Mucosa of rectum (tissue), 2 donors: ENCODE data around the gene IP6K3.

Experiments
- H3K27ac ChIP-seq, 2 donors: one replicate each; pipeline ENCODE4 v1.7.0; 2013; ENCODE audit warnings: inconsistent platforms in 2 of 2, low read depth in 2 of 2, low read length in 2 of 2
- H3K27me3 ChIP-seq, 2 donors: one replicate each; pipeline ENCODE4 v1.7.0; 2013; ENCODE audit warnings: low read length in 2 of 2; ENCODE audit not compliant: control insufficient read depth in 2 of 2, insufficient read depth in 2 of 2
- H3K36me3 ChIP-seq, 2 donors: one replicate each; pipeline ENCODE4 v1.7.0; 2013; ENCODE audit warnings: low read length in 2 of 2; ENCODE audit not compliant: control insufficient read depth in 2 of 2, insufficient read depth in 2 of 2
- H3K4me1 ChIP-seq, 2 donors: one replicate each; pipeline ENCODE4 v1.7.0; 2013; ENCODE audit warnings: low read length in 2 of 2, mild to moderate bottlenecking in 1 of 2; ENCODE audit not compliant: control insufficient read depth in 2 of 2, insufficient read depth in 2 of 2
- H3K4me3 ChIP-seq, 2 donors: one replicate each; pipeline ENCODE4 v1.7.0; 2013; ENCODE audit warnings: low read length in 2 of 2
- H3K9ac ChIP-seq, 2 donors: one replicate each; pipeline ENCODE4 v1.7.0; 2013; ENCODE audit warnings: low read length in 2 of 2, low read depth in 1 of 2, mild to moderate bottlenecking in 1 of 2
- H3K9me3 ChIP-seq, 2 donors: one replicate each; pipeline ENCODE4 v1.7.0; 2013; ENCODE audit warnings: low read length in 2 of 2; ENCODE audit not compliant: control insufficient read depth in 2 of 2
- donor health status: healthy.
- donor health status: Normal muscosa, but diverticular disease.

Gene IP6K3

GRCh38 chr6:33761581-33761921, 14.8 kb upstream of the IP6K3 start:
- Histone ChIP-seq H3K9ac (no peak overlapping the region), H3K4me3 (no peak overlapping the region)

DNA sequence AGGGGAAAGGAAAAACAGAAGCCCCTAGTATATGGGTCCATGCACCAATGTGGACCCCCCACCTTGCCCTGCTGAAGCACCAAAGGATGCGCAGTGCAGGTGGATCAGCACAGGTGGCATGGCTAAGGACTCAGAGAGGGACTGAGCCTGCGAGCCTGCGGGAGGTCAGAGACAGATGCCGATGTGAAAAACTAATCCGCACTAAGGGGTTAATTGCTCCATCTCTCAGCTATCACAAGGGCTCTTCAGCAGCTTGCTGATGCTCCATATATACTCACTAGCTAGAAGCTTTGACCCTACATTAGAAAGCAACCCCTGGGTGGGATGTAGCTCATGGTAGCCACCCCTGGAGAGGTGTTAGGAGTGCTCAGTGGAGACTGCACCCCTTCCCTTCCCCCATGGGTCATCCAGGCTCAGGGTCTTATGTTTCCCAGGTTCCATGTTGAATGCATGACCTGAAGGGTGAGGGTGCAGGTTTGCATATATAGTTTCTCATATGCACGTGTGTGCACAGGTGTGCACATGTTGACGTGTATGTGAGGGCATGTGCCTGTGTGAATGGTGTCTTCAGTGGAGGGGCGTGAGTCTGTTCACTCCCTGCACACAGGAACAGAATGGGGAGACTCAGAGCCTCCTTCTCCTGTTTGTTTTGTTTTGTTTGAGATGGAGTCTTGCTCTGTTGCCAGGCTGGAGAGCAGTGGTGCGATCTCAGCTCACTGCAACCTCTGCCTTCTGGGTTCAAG, 13.4 kb upstream of the IP6K3 start:
- H3K4me1 ChIP-seq: peaks cover 11 to 15% of the 10 kb centered on the region in 2 donors

More at GRCh38 chr6:33761581-33761921, 14.8 kb upstream of the IP6K3 start:
- Histone ChIP-seq H3K9me3 (no peaks in the 10 kb centered on the region), H3K27ac (peak overlapping the region in 1 of 2 donors; percentile 32), H3K36me3 (no peaks in the 10 kb centered on the region), H3K27me3 (no peaks in the 10 kb centered on the region), H3K4me1 (peaks cover 10 to 15% of the 10 kb centered on the region in 2 donors)

GRCh38 chr6:33758815-33759216, 12.1 kb upstream of the IP6K3 start:
- H3K9ac ChIP-seq: no peak overlapping the region
- H3K27me3 ChIP-seq: no peaks in the 10 kb centered on the region
- H3K9me3 ChIP-seq: no peaks in the 10 kb centered on the region
- H3K4me1 ChIP-seq: peaks cover 11 to 15% of the 10 kb centered on the region in 2 donors
- no peaks in the 10 kb centered on the region for H3K36me3 ChIP-seq
- H3K4me3 ChIP-seq: no peak overlapping the region
- peak overlapping the region in 1 of 2 donors; percentile 61 for H3K27ac ChIP-seq

More for the DNA sequence above, 13.4 kb upstream of the IP6K3 start:
- Histone ChIP-seq H3K27me3 (no peaks in the 10 kb centered on the region), H3K9ac (no peak overlapping the region), H3K9me3 (no peaks in the 10 kb centered on the region), H3K4me3 (no peak overlapping the region), H3K27ac (peak overlapping the region in 1 of 2 donors; percentile 61), H3K36me3 (no peaks in the 10 kb centered on the region)

DNA sequence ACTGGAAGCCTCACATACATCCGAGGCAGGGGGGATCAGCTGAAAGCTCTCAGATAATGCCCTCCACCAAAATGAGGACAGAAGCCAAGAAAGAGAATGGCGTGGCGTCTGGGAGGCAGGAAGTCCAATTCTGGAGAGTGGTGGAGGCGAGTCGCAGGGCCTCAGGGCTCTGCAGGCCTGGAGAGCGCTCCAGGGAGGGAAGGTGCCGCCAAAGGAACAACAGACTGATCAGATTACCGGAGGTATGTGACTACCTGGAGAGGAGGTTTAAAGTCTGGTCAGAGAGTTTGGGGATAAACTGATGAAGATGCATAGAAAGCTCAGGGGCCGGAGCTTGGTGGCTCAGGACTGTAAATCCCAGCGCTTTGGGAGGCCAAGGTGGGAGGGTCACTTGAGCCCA, 11.2 kb upstream of the IP6K3 start:
- Histone ChIP-seq H3K9ac (no peak overlapping the region), H3K9me3 (no peaks in the 10 kb centered on the region), H3K27ac (no peak overlapping the region)

DNA sequence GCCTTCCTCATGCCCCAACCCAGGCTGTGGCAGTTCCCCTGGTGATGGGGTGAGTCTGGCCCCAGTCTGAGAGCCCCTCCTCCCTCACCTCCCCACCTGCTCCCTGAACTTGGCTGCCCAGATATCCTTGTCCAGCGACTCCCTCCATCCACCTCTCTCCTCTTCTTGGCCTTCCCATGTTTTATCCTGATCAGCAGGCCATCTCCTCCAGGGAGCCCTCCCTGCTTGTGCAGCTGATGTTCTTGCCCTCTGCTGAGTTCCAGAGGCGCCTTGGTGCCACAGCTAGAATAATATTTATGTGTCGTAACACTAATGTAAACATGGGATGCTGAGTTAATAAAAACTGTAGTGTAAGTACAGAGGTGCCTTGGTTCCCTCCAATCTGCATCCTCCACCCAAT, 10.4 kb upstream of the IP6K3 start:
- Histone ChIP-seq H3K9me3 (no peaks in the 10 kb centered on the region), H3K27me3 (no peaks in the 10 kb centered on the region), H3K4me1 (peaks cover 14 to 21% of the 10 kb centered on the region in 2 donors), H3K9ac (no peak overlapping the region), H3K27ac (no peak overlapping the region), H3K36me3 (no peaks in the 10 kb centered on the region), H3K4me3 (no peak overlapping the region)

More for the DNA sequence above, 11.2 kb upstream of the IP6K3 start:
- Histone ChIP-seq H3K4me1 (peaks cover 11 to 16% of the 10 kb centered on the region in 2 donors), H3K4me3 (no peak overlapping the region), H3K36me3 (no peaks in the 10 kb centered on the region), H3K27me3 (no peaks in the 10 kb centered on the region)

DNA sequence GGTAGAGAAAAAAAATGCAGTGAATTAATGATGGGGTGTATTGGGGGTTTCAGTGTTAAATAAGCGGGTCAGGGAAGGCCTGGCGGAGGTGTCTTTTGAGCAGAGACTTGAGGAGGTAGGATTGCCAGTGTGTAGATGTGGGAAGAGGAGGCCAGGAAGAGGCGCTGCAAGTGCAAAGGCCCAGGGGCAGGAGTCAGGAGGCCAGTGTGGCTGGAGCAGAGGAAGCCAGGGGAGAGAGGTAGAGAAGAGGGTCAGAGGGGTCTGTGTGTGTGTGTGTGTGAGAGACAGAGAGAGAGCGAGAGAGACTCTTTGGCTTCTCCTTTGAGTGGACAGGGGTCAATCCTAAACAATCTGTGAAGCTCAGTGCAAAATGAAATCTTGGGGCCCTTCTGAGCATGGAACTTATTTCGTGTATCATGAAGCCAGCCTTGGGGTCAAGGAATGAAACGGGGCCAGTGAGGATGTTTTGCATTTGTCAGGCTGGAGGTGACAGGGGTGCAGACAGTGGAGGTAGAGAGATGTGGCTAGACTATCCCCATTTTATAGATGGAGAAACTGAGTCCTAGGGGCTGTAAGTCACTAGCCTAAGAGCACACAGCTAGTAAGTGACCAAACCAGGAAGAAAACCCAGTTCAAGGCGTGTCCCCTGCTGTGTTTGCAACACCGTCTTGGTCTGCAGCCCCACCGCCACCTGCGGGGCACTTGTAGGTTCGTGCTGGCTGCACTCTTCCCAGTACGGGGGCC, 9.7 kb upstream of the IP6K3 start:
- Histone ChIP-seq H3K27me3 (no peaks in the 10 kb centered on the region), H3K27ac (no peak overlapping the region), H3K9me3 (no peaks in the 10 kb centered on the region), H3K9ac (no peak overlapping the region), H3K4me1 (peaks cover 13 to 19% of the 10 kb centered on the region in 2 donors), H3K36me3 (no peaks in the 10 kb centered on the region), H3K4me3 (no peak overlapping the region)

DNA sequence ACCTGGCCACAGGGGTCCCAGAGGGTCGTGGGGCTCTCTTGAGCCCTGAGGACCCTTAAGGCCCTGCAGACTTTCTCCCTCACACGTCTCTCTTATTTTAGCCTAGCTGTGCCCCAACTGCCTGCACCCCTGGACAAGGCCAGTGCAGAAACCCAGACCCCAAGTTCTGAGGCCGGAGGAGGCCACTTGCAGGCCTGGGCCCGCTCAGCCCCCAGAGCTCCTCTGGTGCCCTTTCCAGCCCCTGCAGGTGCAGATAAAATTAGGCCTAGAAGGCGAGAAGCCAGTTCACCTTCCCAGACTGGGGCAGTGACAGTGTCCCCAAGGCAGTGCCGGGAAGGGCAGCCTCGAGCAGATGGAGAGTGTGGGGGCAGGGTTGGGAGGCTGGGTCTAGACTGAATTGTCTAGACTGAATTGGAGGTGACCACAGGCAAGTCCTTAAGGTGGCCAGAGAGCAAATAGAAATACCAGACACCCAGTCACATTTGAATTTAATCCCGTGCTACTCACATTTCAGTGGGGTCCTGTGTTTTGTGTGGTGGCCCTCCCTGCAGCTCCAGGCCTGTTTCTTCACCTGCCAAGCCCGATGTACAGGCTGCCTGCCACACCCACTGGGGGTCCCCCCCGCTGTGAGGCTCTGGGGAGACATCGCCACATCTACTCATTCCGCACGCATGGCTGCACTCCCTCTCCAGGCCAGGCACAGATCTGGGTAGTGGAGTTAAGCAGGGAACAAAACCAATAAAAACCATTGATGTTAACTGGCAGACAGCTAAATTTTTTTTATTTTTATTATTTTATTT, 8.6 kb upstream of the IP6K3 start:
- Histone ChIP-seq H3K27me3 (no peaks in the 10 kb centered on the region), H3K36me3 (no peaks in the 10 kb centered on the region), H3K4me3 (no peak overlapping the region), H3K4me1 (peaks cover 21 to 28% of the 10 kb centered on the region in 2 donors), H3K27ac (no peak overlapping the region), H3K9ac (no peak overlapping the region), H3K9me3 (no peaks in the 10 kb centered on the region)

- H3K4me1 ChIP-seq: peaks cover 21 to 28% of the 10 kb centered on the region in 2 donors
- no peaks in the 10 kb centered on the region for H3K9me3 ChIP-seq
- no peak overlapping the region for H3K27ac ChIP-seq
- H3K4me3 ChIP-seq: no peak overlapping the region
- no peaks in the 10 kb centered on the region for H3K27me3 ChIP-seq
- H3K36me3 ChIP-seq: no peaks in the 10 kb centered on the region
- no peak overlapping the region for H3K9ac ChIP-seq
Observed at GRCh38 chr6:33754222-33754621, 7.5 kb upstream of the IP6K3 start.

GRCh38 chr6:33752646-33753015, 5.9 kb upstream of the IP6K3 start:
- peak overlapping the region; percentile 81 to 88 for H3K27ac ChIP-seq
- H3K9ac ChIP-seq: no peak overlapping the region
- no peaks in the 10 kb centered on the region for H3K36me3 ChIP-seq
- H3K4me3 ChIP-seq: no peak overlapping the region
- H3K27me3 ChIP-seq: no peaks in the 10 kb centered on the region
- H3K4me1 ChIP-seq: peaks cover 21 to 28% of the 10 kb centered on the region in 2 donors
- H3K9me3 ChIP-seq: no peaks in the 10 kb centered on the region
